Medulla oblongata (tissue), 1 donor: ENCODE data around the gene ARRDC1.
"Not testable (repeated sequence)": the region's sequence is repeated elsewhere in the genome, so short reads cannot be mapped to it uniquely, and the experiment has no call there.

Experiments used
- DNase-seq: peaks from one replicate; pipeline ENCODE4 v3.0.0-alpha.2; 2015; ENCODE audit errors: extremely low spot score

The ARRDC1 gene, protein sequence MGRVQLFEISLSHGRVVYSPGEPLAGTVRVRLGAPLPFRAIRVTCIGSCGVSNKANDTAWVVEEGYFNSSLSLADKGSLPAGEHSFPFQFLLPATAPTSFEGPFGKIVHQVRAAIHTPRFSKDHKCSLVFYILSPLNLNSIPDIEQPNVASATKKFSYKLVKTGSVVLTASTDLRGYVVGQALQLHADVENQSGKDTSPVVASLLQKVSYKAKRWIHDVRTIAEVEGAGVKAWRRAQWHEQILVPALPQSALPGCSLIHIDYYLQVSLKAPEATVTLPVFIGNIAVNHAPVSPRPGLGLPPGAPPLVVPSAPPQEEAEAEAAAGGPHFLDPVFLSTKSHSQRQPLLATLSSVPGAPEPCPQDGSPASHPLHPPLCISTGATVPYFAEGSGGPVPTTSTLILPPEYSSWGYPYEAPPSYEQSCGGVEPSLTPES

DNA sequence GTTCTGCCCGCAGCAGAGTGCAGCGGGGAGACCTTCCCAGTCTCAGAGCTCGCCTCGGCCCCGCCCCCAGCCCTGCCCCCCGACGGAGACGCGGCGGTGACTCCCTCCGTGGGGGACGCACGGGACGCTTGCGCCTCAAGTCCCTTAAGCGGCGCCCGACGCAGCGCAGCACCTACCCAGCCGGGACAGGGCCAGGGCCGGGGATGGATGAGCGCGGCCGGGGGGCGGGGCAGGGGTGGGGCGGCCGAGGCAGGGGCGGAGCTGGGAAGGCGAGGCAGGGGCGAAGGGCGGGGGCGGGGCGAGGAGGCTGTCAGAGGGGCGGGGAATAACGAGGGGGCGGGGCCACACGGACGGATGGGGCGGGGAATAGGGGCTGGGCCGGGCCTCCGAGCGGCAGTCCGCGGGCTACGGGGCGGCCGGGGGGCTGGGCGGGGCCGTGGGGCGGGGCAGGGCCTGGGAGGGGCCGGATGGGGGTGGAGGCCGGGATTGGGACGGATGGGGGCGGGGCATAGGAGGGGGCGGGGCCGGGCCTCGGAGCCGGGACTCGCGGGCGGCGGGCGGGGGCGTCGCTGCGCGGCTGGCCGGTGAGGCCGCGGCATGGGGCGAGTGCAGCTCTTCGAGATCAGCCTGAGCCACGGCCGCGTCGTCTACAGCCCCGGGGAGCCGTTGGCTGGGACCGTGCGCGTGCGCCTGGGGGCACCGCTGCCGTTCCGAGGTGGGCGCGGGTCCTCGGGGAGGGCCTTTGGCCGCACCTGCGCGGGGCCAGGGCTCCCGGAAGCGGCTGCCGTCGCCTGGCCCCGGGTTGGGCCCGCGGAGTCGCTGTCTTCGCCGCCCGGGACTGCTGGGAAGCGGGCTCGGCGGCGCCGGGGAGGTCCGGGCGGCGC, at the start of gene ARRDC1:
Gene ARRDC1, plus strand, starts transcription at position 566 of the 884 bp plus-strand sequence. Its CDS starts 32 bp downstream, at position 598.
- peak; percentile 90 for DNase-seq

DNA sequence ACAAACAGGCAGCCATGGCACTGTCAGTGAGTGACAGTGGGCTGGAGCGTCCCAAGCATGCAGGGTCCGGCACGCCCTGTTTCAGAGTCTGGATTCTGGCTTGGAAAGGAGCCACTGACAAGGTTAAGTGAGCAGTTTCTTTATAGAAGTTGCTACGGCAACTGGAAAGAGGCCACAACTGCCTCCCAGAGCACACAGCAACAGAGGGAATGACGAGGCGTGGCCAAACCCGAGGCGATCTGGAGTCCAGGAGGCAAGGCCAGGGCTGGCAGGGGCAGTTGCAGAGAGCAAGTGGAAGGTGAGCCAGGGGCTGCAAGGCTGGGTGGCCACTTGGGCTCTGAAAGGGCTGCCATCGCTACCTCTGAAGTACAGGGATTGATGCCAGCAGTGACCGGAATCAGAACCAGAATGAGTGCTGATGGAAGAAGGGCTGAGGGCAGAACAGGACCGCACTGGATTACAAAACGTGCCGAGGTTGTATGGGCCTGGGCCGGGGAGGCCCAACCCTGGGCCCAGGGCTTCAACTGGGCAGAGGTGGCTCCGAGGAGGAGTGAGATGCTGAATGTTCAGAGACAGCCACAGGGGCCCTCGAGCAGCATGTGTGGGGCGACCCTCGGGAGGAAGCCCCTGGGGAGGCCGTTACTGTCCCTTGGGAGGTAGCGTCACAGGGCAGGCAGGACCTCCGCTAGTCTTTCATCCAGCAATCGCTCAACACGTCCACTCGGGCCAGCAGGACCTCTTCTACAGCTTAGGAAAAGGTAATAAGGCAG, 49.2 kb upstream of the ARRDC1 start:
- no peak for DNase-seq

DNA sequence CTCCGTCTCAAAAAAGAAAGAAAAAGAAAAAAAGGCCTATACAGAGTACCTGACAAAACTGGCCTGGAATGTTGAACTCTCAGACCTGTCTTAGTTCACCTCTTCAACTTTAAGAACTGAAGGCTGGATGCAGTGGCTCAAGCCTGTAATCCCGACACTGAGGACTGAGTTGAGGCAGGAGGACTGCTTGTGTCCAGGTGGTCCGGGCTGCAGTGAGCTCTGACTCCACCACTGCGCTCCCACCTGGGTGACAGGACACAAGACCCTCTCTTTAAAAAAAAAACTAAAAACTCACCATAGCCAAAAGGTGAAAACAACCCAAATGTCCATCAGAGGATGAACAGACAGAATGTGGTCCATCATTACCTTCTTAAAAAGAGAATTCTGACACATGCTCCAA, 47.4 kb upstream of the ARRDC1 start:
- no peak for DNase-seq

DNA sequence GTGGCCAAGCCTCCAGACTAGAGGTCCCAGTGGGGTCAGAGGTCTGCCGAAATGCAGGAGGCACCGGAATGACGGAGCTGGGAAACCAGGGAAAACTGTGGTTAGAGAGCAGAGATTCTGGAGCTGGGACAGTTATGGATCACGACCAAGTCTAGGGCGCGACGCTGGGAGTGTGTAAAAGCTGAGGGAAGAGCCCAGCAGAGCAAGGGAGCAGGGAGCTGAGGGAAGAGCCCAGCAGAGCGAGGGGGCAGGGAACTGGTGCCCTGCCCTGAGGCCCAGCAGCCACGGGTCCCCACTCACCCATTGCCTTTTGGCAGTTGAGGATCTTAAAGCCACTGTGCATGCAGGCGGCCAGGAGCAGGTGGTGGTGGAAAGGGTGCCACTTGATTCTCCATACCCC, 41.4 kb upstream of the ARRDC1 start:
- DNase-seq: no peak

DNA sequence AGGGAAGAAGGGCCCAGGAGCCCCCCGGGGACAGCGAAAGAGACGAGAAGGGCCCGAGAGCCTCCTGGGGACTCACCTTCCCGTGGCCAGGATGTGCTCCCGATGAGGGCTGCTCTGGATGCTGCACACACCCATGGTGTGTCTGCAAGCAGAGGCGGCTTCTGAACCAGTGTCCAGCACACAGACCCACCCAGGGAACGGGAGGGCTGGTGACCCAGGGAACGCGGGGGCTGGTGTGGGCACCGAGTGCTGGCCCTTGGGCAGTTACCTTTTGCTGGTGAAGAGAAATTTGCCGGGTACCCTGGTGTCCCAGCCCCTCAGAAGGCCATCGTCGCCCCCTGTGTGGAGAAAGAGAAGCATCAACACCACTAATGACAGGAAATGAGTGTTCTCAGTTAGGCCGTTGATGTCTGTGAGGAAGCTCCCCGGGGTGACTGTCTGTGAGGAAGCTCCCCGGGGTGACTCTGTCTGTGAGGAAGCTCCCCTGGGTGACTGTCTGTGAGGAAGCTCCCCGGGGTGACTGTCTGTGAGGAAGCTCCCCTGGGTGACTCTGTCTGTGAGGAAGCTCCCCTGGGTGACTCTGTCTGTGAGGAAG, 40.6 kb upstream of the ARRDC1 start:
- DNase-seq: no peak

DNA sequence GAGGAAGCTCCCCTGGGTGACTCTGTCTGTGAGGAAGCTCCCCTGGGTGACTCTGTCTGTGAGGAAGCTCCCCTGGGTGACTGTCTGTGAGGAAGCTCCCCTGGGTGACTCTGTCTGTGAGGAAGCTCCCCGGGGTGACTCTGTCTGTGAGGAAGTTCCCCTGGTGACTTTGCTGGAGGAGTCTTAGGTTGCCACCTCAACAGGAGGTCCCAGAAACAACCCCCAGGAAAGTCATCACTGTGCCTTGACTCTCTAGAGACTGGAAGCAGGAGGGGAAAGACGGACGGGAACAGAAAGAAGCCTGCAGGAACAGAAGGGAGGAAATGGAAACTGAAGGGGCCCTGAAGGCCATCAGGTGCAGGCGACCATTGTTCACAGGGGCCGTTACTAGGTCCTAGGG, 37.0 kb upstream of the ARRDC1 start:
- not testable (repeated sequence) for DNase-seq

DNA sequence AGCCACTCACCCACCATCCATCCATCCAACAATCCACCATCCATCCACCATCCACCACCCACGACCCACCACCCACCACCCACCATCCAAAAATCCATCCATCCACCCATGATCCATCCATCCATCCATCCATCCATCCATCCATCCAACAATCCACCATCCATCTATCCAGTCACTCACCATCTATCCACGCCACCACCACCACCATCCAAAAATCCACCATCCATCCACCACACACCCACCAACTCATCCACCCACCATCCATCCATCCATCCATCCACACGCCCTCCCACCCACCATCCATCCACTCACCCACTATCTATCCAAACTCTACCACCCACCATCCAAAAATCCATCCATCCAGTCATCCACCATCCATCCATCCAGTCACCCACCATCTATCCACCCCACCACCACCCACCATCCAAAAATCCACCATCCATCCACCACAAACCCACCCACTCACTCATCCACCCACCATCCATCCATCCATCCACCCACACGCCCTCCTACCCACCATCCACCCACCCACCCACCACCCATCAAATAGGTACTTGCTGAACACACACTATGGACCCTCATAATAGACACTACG, 35.8 kb upstream of the ARRDC1 start:
- no peak for DNase-seq

DNA sequence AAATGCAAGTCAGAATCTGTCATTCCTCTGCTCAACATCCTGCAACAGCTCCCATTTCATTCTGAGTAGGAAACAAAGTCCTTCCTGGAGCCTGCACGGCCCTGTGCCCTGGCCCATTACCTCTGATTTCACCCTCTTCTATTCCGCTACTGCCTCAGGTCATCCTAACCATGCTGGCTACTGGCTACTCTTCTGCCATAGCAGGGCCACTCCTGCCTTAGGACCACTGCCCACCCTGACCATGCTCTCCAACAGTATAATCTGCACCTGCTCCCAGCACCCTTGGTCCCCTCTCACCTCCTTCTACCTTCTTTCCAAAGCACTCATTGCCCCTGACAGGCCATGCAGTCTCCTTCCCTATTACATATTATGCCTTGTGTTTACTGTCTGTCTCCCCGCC, 34.9 kb upstream of the ARRDC1 start:
- no peak for DNase-seq

DNA sequence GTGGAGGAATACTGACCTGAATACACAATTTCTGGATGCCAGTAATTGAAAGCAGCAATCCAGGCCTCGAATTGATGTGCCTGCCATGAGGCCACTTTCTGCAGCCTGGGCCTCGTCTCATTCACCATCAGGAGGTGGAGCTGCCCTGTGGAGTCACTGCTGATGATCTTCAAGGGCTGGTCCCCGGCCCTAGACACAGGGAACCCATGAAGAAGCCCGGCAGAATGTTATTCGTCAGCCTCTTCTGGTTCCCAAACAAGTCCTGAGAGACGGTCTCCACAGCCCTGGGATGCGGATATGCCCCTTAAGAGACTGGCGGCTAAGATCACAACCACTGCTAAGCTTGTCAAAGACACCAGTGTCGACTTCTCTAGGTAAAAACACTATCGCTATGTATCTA, 31.3 kb upstream of the ARRDC1 start:
- no peak for DNase-seq

DNA sequence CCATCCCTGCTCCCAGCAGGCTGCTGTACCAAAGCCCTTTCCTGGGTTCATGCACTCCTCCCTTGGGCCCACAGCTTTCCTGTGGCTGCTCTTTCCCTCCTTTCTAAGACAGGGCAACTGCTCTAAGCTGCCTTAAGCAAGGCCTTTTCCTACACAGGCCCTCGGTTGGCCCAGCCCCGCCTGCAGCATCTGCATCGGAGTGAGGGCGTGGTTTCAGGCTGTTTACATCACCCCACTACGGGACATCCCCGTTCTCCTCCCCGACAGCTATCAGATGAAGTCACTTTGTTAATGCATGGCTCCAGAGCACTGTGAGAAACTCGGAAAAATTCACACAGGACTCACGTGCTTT, 30.1 kb upstream of the ARRDC1 start:
- peak; percentile 30 for DNase-seq

DNA sequence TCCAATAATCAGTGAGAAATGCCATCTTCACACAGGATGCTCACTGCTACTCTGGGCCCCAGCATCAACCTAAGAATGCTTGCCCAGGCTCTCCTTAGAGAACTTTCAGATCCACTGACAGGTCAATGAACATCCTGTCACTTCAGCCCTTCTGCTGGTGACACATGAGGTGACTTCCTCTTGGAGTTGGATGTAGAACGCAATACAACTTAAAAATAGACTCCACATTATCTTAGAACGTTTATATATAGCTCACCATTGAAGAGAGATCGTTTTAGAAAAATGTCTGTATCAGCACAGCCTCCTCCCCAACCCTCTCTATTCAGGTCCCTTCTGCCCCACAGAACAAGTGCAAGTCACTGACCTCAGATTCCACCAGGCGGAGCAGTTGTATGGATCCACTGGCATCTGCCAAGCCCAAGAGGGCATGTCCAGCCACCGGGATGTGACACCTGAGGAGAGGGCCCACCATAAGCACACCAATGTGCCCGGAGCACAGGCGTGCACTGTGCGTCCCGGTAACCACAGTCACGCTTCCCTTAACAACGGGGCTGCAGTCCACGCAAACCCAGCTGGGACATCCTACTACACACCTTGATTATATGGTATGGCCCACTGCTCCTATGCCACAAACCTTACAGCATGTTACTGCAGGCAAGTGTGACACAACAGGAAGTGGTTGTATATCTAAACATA, 29.6 kb upstream of the ARRDC1 start:
- no peak for DNase-seq

DNA sequence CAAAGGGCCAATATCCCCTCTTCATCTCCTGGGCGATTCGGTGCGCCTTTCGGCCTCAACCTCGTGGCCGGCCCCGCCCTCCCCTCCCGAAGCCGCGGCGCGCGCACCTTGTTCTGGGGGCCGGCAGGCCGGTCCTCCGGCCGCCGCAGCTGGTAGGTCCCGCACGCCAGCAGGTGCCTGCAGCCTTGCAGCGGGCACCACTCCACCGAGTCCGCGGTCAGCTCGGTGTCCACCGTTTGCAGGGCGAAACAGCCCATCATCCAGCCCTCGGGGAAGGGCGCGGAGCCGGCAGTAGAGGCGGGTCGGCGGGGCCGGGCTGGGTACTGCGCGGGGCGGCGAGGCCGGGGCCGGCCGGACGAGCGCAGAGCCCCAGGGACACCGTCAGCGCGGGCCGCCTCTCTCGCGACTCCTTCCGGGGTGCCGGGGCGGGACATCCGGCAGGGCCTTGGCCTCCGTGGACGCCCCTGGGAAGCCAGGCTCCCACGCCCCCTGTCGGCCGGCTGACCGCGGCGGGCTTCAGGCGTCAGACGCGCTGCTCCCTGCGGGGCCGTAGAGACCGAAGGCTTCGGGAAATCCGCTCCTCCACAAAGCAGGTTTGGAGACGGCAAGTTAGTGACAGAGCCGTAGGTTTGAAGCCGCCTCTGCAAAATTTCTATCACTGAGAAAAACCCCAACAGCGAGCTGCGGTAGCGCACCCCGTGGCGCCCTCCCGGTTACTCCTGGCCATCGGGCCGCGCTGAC, 26.8 kb upstream of the ARRDC1 start, which contains the start of gene DPH7:
Gene DPH7, minus strand, starts transcription at position 408 of the 741 bp plus-strand sequence. Its CDS starts 148 bp downstream, at position 260.
- peak; percentile 95 for DNase-seq

DNA sequence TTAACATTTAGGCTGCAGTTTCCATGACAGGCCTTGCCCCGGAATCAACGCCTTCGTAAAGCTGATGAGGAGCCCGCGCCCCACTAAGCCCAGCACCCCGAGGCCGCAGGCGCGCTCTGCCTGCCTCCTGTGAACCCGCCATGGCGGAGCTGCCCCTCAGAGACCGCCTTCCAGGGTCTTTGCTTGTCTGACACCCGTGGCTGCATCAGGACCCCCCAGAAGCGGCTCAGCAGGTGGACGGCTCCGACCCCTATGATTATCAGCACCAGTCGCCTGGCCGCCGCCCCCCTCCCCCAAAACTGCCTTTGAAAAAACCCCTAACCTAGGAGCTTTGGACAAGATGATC, 26.3 kb upstream of the ARRDC1 start:
- DNase-seq: no peak

DNA sequence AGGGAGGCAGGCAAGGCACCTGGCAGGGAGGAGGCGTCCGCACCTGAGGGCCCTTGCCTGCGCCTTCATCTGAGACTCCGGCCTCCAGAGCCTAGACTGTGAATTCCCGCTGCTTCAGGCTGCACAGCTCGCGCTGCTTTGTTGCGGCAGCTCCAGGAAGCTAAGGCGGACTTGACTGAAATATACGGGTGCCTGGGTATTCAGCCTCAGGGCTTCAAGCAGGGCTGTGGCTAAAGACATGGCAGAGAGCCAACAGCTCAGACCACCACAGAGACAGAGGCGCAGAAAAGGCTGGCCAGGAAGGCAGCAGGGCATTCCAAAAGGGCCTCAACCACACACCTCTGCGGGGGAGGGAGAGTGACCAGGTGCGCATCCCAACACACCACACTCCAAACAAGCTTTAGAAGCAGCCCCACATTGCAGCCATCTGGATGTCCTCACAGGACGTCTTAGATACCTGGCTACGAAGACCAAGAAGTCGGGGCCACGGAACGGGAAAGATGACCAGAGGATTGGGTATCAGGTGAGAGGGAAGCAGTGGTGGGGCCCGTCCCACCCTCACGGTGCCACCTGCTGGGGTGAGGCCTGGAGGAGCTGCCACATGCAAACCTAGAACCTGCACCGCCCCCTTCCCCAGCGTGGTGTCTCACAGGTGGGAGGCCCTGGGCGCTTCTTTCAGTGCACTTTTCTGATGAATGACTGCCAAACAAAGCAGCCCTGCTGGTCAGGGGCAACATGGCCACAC, 25.1 kb upstream of the ARRDC1 start:
- no peak for DNase-seq

DNA sequence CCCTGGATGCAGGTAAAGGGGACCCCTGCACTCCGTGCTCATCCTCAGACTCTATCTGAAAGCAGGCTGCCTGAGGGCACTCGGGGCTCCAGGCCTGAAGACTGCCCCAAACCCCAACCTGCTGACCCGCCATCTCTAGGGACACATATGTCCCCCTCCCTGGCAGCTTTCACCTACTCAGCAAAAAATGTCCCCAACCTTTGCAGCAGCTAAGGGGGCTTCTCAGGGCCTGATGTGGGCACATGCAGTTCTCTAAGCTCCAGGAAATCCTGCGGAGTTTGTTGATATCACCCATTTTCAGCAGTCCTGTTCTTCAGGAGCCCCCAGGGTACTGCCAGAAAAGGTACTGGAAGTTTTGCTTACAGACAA, 24.5 kb upstream of the ARRDC1 start:
- no peak for DNase-seq

DNA sequence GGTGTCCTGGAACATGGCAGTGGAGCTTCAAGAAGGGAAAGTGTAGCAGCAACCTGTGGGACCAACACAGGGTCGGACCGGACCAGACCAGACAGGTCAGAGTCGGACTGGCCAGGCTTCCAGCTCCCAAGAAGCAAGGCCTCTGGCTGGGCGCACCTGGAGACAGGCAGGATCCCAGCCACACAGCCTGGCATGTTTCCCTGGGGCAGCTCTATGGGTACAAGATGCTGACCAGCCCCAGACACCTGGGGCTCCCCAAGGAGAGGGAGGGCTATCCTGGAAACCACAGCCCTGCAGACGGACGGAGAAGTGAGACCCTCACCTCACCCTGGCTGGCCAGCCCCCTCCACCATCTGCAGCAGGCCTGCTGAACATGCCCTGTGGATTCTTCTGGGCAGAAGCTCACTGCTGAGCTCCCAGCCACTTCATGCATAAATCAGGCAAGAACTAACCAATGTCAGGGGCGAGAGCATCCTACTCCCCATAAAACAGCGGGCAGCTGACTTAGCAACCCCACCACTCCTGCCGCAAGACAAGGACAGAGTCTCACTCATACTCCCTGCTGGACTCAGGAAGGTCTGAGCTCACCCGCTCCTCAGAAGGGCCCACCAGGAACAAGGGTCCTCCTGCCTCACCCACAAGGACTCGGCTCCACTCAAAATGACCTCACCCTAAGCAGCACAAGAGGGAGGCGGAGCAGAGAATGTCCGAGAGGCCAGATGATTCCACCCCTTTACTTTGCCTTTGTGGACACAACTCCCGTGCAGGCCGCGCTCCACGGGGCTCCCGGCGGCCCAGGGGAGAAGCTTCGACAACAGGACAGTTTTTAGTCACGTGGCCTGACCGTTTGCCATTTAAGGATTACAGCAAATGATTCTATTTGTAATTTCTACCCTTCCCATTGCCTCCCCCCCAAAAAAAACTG, 23.9 kb upstream of the ARRDC1 start:
- DNase-seq: no peak

DNA sequence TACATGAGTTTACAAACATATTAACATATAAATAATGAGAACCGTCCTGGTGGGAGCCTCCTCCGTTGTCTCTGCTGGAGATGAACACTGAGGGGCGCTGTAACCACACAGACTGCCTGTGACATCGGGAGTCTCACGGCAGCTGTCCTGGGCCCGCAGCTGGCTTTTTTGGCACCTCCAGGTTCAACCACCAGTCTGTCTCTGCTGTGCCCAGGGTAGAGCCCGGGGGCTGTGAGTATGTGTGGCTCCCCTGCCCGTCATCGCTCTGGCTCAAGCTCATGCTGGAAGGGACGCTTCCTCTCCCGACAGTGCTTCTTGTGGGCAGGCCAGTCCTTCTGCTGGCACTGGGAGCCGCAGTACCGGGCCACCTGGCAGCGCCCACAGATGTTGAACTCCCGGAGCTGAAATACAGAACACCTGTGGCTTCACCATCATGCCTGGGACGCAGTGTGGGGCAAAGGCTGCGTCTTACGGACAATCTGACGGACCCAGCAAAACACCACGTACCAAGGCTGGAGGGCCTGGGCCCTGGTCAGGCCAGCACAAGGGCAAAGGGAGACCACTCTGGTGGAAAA, 23.1 kb upstream of the ARRDC1 start:
- no peak for DNase-seq

DNA sequence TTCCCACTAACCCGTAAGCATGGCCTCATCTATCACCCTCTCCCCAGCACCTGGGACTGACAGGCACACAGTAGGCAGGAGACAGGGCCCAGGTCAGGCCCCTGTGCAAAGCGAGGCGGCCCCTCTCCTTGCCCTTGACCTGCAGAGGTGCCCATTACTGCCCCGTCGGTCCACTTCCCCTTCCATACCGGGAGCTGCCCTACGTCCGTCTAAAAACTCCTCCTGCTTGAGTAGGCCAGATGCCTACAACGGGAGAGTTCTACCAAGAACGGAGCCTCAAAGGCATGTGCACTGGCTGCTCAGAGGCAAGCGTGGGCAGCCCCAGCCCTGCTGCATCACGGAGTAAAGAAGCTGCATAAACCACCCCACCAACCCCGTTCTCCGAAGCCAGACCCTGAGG, 22.1 kb upstream of the ARRDC1 start:
- no peak for DNase-seq
